HepG2 (cell line): ENCODE data around the gene RPL21. TPM values are rescaled to one million over a fixed set of nuclear protein-coding genes. Genes with fewer than 3 reads are reported as not detected.
A peak's percentile ranks its signal among the peaks of the same experiment; 100 is the strongest.

Experiments
- ATF7 ChIP-seq, 2 experiments: fragments of 450-650 bp in 1 of 2; sonication (generic) in 1 of 2; formaldehyde crosslinking in 1 of 2; IDR thresholded peaks; 2 replicates each; pipeline versions ENCODE4 v1.4.0 to v1.6.1; 2016 to 2020; ENCODE audit warnings: antibody characterized with exemption in 1 of 2, mild to moderate bottlenecking in 1 of 2, missing genetic modification reagents in 1 of 2
- MBD4 ChIP-seq: IDR thresholded peaks from 2 replicates; pipeline ENCODE4 v1.6.1; 2012; ENCODE audit warnings: low read length, inconsistent platforms, borderline replicate concordance
- POLR2AphosphoS5 ChIP-seq: IDR thresholded peaks from 2 replicates; pipeline ENCODE4 v1.6.1; 2012; ENCODE audit warnings: low read depth, low read length
- RARA ChIP-seq: IDR thresholded peaks from 2 replicates; pipeline ENCODE4 v1.6.1; 2016; ENCODE audit warnings: missing genetic modification reagents, missing compliant biosample characterization
- REXO4 ChIP-seq: sonication (generic); formaldehyde crosslinking; IDR thresholded peaks from 2 replicates; pipeline ENCODE4 v1.8.0; 2022; ENCODE audit warnings: missing genetic modification reagents, mild to moderate bottlenecking, borderline replicate concordance
- RNF2 ChIP-seq: fragments of 450-650 bp; conservative IDR thresholded peaks from 2 replicates; pipeline ENCODE4 v1.6.1; 2016; ENCODE audit warnings: low read depth
- THAP11 ChIP-seq: IDR thresholded peaks from 2 replicates; pipeline ENCODE4 v1.6.1; 2016; ENCODE audit warnings: missing biosample characterization, missing genetic modification reagents
- TIGD3 ChIP-seq: sonication (generic); formaldehyde crosslinking; IDR thresholded peaks from 2 replicates; pipeline ENCODE4 v1.5.1; 2020; ENCODE audit warnings: mild to moderate bottlenecking, missing genetic modification reagents, borderline replicate concordance
- TOE1 ChIP-seq: sonication (generic); formaldehyde crosslinking; IDR thresholded peaks from 2 replicates; pipeline ENCODE4 v1.4.0; 2020; ENCODE audit warnings: mild to moderate bottlenecking, missing genetic modification reagents
- ZNF160 ChIP-seq: sonication (generic); formaldehyde crosslinking; IDR thresholded peaks from 2 replicates; pipeline ENCODE4 v1.8.0; 2022; ENCODE audit warnings: mild to moderate bottlenecking, inconsistent platforms, missing genetic modification reagents
- ZNF329 ChIP-seq: sonication (generic); formaldehyde crosslinking; IDR thresholded peaks from 2 replicates; pipeline ENCODE4 v1.9.0; 2021; ENCODE audit warnings: low read depth, mild to moderate bottlenecking, missing genetic modification reagents
- ZNF557 ChIP-seq: sonication (generic); formaldehyde crosslinking; IDR thresholded peaks from 2 replicates; pipeline ENCODE4 v1.4.0; 2020; ENCODE audit warnings: missing genetic modification reagents
- ZNF891 ChIP-seq: sonication (generic); formaldehyde crosslinking; IDR thresholded peaks from 2 replicates; pipeline ENCODE4 v1.5.0; 2020; ENCODE audit warnings: mild to moderate bottlenecking, missing genetic modification reagents
- polyA plus RNA-seq, 8 experiments: library from polyadenylated mRNA; depleted of rRNA in 3 of 8; stranded (reverse) in 7 of 8; unstranded in 1 of 8; fragments of >200 nt; fragmentation: Illumina TruSeq in 4 of 8; extraction: Trizol in 4 of 8; gene quantifications; 2 replicates each; pipeline versions ENCODE4 v1.2.1 to v1.2.3, GENCODE V29; 2011 to 2016; ENCODE audit warnings: low read depth in 4 of 8, missing spikeins in 1 of 8, mixed read lengths in 1 of 8; ENCODE audit not compliant: insufficient read depth in 1 of 8
- total RNA-seq, 5 experiments: library from RNA; depleted of rRNA; stranded (reverse); fragments of >200 nt; fragmentation: Illumina TruSeq; extraction: Trizol; gene quantifications; 2 replicates each; pipeline ENCODE4 v1.2.3, GENCODE V29; 2016; ENCODE audit warnings: low read depth in 1 of 5
- TF ChIP-seq, protein P1 (sequence below): sonication (generic); formaldehyde crosslinking; IDR thresholded peaks from 2 replicates; pipeline ENCODE4 v1.8.0; 2022; ENCODE audit warnings: missing genetic modification reagents, mild to moderate bottlenecking, inconsistent platforms, borderline replicate concordance
- TF ChIP-seq, protein P2 (sequence below): sonication (generic); formaldehyde crosslinking; IDR thresholded peaks from 2 replicates; pipeline ENCODE4 v1.4.0; 2020; ENCODE audit warnings: mild to moderate bottlenecking, missing genetic modification reagents

RPL21 gene
- total and polyA plus RNA-seq, 2 of the 13 experiments (the other 11 are each of a cell fraction or from before 2014, with no cell fraction given), result 1,234 to 1,261 TPM

DNA sequence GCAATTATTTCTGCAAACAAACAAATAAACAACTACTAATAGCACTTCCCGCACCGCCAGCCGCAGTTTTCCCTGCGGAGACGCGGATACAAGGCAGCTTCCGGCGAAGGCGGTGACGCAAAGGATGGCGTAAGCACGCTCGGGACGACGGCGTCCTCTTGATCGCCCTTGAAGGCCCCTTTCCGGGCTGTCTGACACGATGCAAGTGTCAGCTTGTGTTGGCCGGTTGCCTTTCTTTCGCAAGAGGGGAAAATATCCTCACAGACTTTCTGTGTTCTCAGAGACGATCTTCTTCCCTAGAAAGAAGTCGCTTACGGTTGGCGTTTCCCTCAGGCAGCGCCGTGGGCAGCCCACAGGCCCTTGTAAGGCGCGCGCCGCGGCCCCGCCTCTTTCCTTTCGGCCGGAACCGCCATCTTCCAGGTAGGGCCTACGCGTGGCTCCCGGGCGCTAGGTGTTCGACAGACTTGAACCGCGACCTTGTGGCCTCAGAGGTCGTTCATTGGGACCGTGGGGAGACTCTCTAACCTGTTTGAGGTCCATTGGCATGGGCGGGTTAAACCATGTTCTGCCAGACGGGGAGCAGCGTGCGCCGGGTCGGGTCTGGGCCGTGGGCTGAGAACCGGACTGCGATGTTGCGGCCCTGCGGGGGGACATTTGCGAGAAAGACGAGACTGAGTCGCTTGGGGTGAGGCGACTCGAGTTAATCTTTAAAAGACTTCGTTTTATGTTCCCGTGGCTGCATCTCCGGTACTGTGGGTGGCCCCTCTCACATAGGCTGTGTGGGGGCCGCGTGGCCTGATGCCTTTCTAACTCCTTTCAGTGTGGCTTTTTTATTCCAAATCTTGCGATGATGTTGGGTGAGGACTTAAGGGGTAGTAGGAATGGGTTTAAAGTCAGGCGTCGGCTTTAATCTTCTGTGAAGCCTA lies at the start of gene RPL21 (continued):
- TF ChIP-seq ATF7 (IDR thresholded peaks at IDR 0.05) (no peak), ATF7 (CRISPR knock-in tag; IDR thresholded peaks at IDR 0.05) (peak; percentile 7; the same call in 1 of the 2 replicates), TIGD3 (CRISPR knock-in tag) (peak; percentile 59; the same call in 1 of the 2 replicates), ZNF329 (CRISPR knock-in tag) (peak; percentile 69; the same call in 1 of the 2 replicates), RARA (CRISPR knock-in tag) (peak; percentile 53), ZNF160 (CRISPR knock-in tag) (peak; percentile 89), MBD4 (no peak), RNF2 (peak; percentile 59; the same call in 1 of the 2 replicates), THAP11 (CRISPR knock-in tag) (peak; percentile 91), TOE1 (CRISPR knock-in tag) (no peak), REXO4 (CRISPR knock-in tag) (0 out of 2 replicates have a peak, but pooled peaks have one; percentile 57), ZNF557 (CRISPR knock-in tag) (0 out of 2 replicates have a peak, but pooled peaks have one; percentile 35), ZNF891 (CRISPR knock-in tag) (peak; percentile 87), POLR2AphosphoS5 (peak; percentile 84)
- TF ChIP-seq, protein P1, sequence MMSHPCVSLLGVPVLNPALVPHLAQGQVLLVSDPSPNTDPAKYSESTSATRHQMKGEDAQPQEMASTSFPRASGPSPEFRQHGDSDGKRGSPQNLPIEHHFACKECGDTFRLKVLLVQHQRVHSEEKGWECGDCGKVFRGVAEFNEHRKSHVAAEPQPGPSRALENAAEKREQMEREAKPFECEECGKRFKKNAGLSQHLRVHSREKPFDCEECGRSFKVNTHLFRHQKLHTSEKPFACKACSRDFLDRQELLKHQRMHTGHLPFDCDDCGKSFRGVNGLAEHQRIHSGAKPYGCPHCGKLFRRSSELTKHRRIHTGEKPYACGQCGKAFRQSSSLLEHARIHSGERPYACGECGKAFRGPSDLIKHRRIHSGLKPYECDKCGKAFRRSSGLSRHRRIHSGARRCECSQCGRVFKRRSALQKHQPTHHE (CRISPR knock-in tag), result peak; percentile 88; the same call in 1 of the 2 replicates
- TF ChIP-seq, protein P2, sequence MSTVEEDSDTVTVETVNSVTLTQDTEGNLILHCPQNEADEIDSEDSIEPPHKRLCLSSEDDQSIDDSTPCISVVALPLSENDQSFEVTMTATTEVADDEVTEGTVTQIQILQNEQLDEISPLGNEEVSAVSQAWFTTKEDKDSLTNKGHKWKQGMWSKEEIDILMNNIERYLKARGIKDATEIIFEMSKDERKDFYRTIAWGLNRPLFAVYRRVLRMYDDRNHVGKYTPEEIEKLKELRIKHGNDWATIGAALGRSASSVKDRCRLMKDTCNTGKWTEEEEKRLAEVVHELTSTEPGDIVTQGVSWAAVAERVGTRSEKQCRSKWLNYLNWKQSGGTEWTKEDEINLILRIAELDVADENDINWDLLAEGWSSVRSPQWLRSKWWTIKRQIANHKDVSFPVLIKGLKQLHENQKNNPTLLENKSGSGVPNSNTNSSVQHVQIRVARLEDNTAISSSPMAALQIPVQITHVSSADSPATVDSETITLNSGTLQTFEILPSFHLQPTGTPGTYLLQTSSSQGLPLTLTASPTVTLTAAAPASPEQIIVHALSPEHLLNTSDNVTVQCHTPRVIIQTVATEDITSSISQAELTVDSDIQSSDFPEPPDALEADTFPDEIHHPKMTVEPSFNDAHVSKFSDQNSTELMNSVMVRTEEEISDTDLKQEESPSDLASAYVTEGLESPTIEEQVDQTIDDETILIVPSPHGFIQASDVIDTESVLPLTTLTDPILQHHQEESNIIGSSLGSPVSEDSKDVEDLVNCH (CRISPR knock-in tag), result no peak
